CD14-positive monocyte (primary cell): ENCODE measurements around the gene UVRAG. TPM values are rescaled to one million over a fixed set of nuclear protein-coding genes. Genes with fewer than 3 reads are reported as not detected.

Experiments
- DNase-seq, 3 donors: peaks; one replicate each; pipeline ENCODE4 v3.0.0-alpha.2; 2011 to 2022
- H2AFZ ChIP-seq: 2 replicates; pipeline ENCODE4 v1.6.0; 2012; ENCODE audit warnings: mild to moderate bottlenecking, low read depth, low read length, inconsistent platforms; ENCODE audit not compliant: insufficient read depth, poor library complexity, severe bottlenecking
- H3K27ac ChIP-seq, 2 donors: 1 replicate in 1 of 2; 2 replicates in 1 of 2; pipeline ENCODE4 v1.5.1; 2012 to 2013; ENCODE audit warnings: low read length in 2 of 2, control low read depth in 1 of 2, inconsistent platforms in 1 of 2, low read depth in 1 of 2, mild to moderate bottlenecking in 1 of 2
- H3K27me3 ChIP-seq, 2 donors: one replicate each; pipeline versions ENCODE4 v1.6.0 to v1.6.1; 2011 to 2013; ENCODE audit warnings: low read length in 2 of 2; ENCODE audit not compliant: control insufficient read depth in 2 of 2, insufficient read depth in 2 of 2
- H3K36me3 ChIP-seq, 2 donors: replicated peaks in 1 of 2; 1 replicate in 1 of 2; 2 replicates in 1 of 2; pipeline versions ENCODE4 v1.5.1 to v1.6.1; 2012 to 2013; ENCODE audit warnings: low read length in 2 of 2, control low read depth in 1 of 2, inconsistent platforms in 1 of 2, mild to moderate bottlenecking in 1 of 2; ENCODE audit not compliant: insufficient read depth in 2 of 2, control insufficient read depth in 1 of 2
- H3K4me1 ChIP-seq, 2 donors: 1 replicate in 1 of 2; 2 replicates in 1 of 2; pipeline versions ENCODE4 v1.5.1 to v1.6.1; 2012 to 2013; ENCODE audit warnings: low read length in 2 of 2, control low read depth in 1 of 2, inconsistent platforms in 1 of 2, mild to moderate bottlenecking in 1 of 2, moderate library complexity in 1 of 2; ENCODE audit not compliant: insufficient read depth in 2 of 2, control insufficient read depth in 1 of 2
- H3K4me2 ChIP-seq: replicated peaks from 2 replicates; pipeline ENCODE3; 2012; ENCODE audit warnings: low read length, moderate library complexity, mild to moderate bottlenecking; ENCODE audit not compliant: poor library complexity, severe bottlenecking; ENCODE audit errors: extremely low read depth
- H3K4me3 ChIP-seq, 3 experiments: fragments of 200-600 bp in 1 of 3; sonication (generic) in 1 of 3; replicated peaks in 1 of 3; 1 replicate in 2 of 3; 2 replicates in 1 of 3; pipeline ENCODE4 v1.5.1; 2011 to 2013; ENCODE audit warnings: low read length in 3 of 3, mild to moderate bottlenecking in 3 of 3, control low read depth in 2 of 3, low read depth in 2 of 3, inconsistent platforms in 1 of 3, moderate library complexity in 1 of 3
- H3K79me2 ChIP-seq: 2 replicates; pipeline ENCODE4 v1.6.0; 2012; ENCODE audit warnings: mild to moderate bottlenecking, control low read depth, inconsistent platforms, low read length, moderate library complexity; ENCODE audit not compliant: insufficient read depth
- H3K9ac ChIP-seq: 2 replicates; pipeline ENCODE4 v1.6.0; 2017; ENCODE audit warnings: low read length, mild to moderate bottlenecking; ENCODE audit not compliant: insufficient read depth, poor library complexity, severe bottlenecking
- H3K9me3 ChIP-seq, 2 donors: replicated peaks in 1 of 2; 1 replicate in 1 of 2; 2 replicates in 1 of 2; pipeline versions ENCODE4 v1.5.1 to v1.6.1; 2012 to 2013; ENCODE audit warnings: low read length in 2 of 2, control low read depth in 1 of 2; ENCODE audit not compliant: control insufficient read depth in 1 of 2, insufficient read depth in 1 of 2
- H4K20me1 ChIP-seq: 2 replicates; pipeline ENCODE4 v1.6.0; 2012; ENCODE audit warnings: mild to moderate bottlenecking, low read length, control low read depth, moderate library complexity; ENCODE audit not compliant: insufficient read depth
- H3K27ac Mint-ChIP-seq, 7 donors: one replicate each; pipeline ENCODE4 v1.8.0; 2020; ENCODE audit warnings: mild to moderate bottlenecking in 7 of 7, mixed read lengths in 7 of 7, moderate library complexity in 6 of 7, inconsistent platforms in 2 of 7
- H3K27me3 Mint-ChIP-seq, 3 donors: one replicate each; pipeline ENCODE4 v1.8.0; 2021 to 2022; ENCODE audit warnings: low read depth in 3 of 3, mild to moderate bottlenecking in 3 of 3, mixed read lengths in 3 of 3, moderate library complexity in 3 of 3, inconsistent platforms in 1 of 3
- H3K36me3 Mint-ChIP-seq, 2 donors: one replicate each; pipeline ENCODE4 v1.8.0; 2020; ENCODE audit warnings: mixed read lengths in 2 of 2, inconsistent platforms in 1 of 2, mild to moderate bottlenecking in 1 of 2
- H3K4me1 Mint-ChIP-seq: one replicate; pipeline ENCODE4 v1.8.0; 2020; ENCODE audit warnings: mild to moderate bottlenecking, mixed read lengths
- H3K4me3 Mint-ChIP-seq, 2 donors: one replicate each; pipeline ENCODE4 v1.8.0; 2020; ENCODE audit warnings: mild to moderate bottlenecking in 2 of 2, mixed read lengths in 2 of 2, moderate library complexity in 1 of 2
- H3K9me3 Mint-ChIP-seq, 7 donors: one replicate each; pipeline ENCODE4 v1.8.0; 2020 to 2022; ENCODE audit warnings: mixed read lengths in 7 of 7, mild to moderate bottlenecking in 6 of 7, moderate library complexity in 6 of 7, inconsistent platforms in 2 of 7
- CTCF ChIP-seq: fragments of 200-600 bp; IDR thresholded peaks from one replicate; pipeline ENCODE4 v1.8.0; 2022; ENCODE audit warnings: antibody characterized with exemption, mild to moderate bottlenecking
- WGBS: methylation state at CpG from one replicate; pipeline ENCODE4 v1.1.5; 2013; ENCODE audit warnings: missing lambda C conversion rate; ENCODE audit not compliant: insufficient coverage; 5-methylcytosine and 5-hydroxymethylcytosine counted together
- intact Hi-C, 2 donors: fragments of 100-400 bp; cut with micrococcal nuclease; formaldehyde crosslinking; loops; one replicate each; pipeline versions ENCODE4 v1.15.0 to v1.15.1; 2023
- polyA plus RNA-seq, 3 donors: library from polyadenylated mRNA; depleted of rRNA in 1 of 3; unstranded in 2 of 3; stranded (reverse) in 1 of 3; fragments of 300-500 nt in 2 of 3; fragments of >200 nt in 1 of 3; fragmentation: Illumina TruSeq in 2 of 3; gene quantifications; 1 replicate in 2 of 3; 2 replicates in 1 of 3; pipeline ENCODE4 v1.2.3, GENCODE V29; 2012 to 2021

Gene UVRAG
- polyA plus RNA-seq, 3 donors = 13.7 to 20.5 (median 20.0) TPM

- intact Hi-C loops = no loop called here
- peaks cover 0 to 9% (median 3%) of the 10 kb centered on the region in 7 donors for H3K9me3 Mint-ChIP-seq
- no peak overlapping the region for H3K27ac Mint-ChIP-seq
- Histone ChIP-seq H3K9me3 (no peaks in the 10 kb centered on the region), H4K20me1 (peaks cover 30% of the 10 kb centered on the region), H3K79me2 (peaks cover 16% of the 10 kb centered on the region), H2AFZ (no peak overlapping the region), H3K4me3 (no peak overlapping the region), H3K36me3 (peaks cover 0 to 20% of the 10 kb centered on the region in 2 donors), H3K27ac (no peak overlapping the region), H3K27me3 (no peaks in the 10 kb centered on the region), H3K9ac (no peak overlapping the region), H3K4me2 (no peak overlapping the region), H3K4me1 (no peaks in the 10 kb centered on the region)
- no peaks in the 10 kb centered on the region for H3K27me3 Mint-ChIP-seq
- DNase-seq = no peak
- no peaks in the 10 kb centered on the region for H3K4me1 Mint-ChIP-seq
- TF ChIP-seq CTCF = no peak
- H3K4me3 Mint-ChIP-seq = no peak overlapping the region
- H3K36me3 Mint-ChIP-seq = peaks cover 21 to 24% of the 10 kb centered on the region in 2 donors
Observed at GRCh38 chr11:76095891-76096290, 280.9 kb downstream of the UVRAG start.

- Histone ChIP-seq H3K9me3 (no peaks in the 10 kb centered on the region), H3K79me2 (peaks cover 19% of the 10 kb centered on the region), H3K27ac (no peak overlapping the region), H3K4me1 (no peaks in the 10 kb centered on the region), H3K36me3 (peaks cover 0 to 19% of the 10 kb centered on the region in 2 donors), H3K4me3 (no peak overlapping the region), H4K20me1 (peaks cover 32% of the 10 kb centered on the region), H3K4me2 (no peak overlapping the region), H3K9ac (no peak overlapping the region), H2AFZ (no peak overlapping the region), H3K27me3 (no peaks in the 10 kb centered on the region)
- no peak for TF ChIP-seq CTCF
- intact Hi-C loops = no loop called here
- no peak for DNase-seq
- peak overlapping the region in 2 of 7 donors; percentile 35 to 47 for H3K27ac Mint-ChIP-seq
- no peak overlapping the region for H3K4me3 Mint-ChIP-seq
- H3K36me3 Mint-ChIP-seq = peaks cover 21 to 22% of the 10 kb centered on the region in 2 donors
- H3K4me1 Mint-ChIP-seq = no peaks in the 10 kb centered on the region
- 82% methylated on average over 6 of the region's 6 CpGs for WGBS
- H3K27me3 Mint-ChIP-seq = no peaks in the 10 kb centered on the region
- peaks cover 0 to 4% (median 0%) of the 10 kb centered on the region in 7 donors for H3K9me3 Mint-ChIP-seq
Observed at GRCh38 chr11:76096552-76096951, 281.5 kb downstream of the UVRAG start.
